Fibroblast of the conjunctiva (primary cell): ENCODE data around the gene DUS3L.
A peak's percentile ranks its signal among the peaks of the same experiment; 100 is the strongest.

ENCODE experiments used
- DNase-seq: peaks from one replicate; pipeline ENCODE4 v3.0.0-alpha.2; 2010; ENCODE audit warnings: low read depth

The DUS3L gene

GRCh38 chr19:5790559-5791520 is at the start of gene DUS3L:
Gene DUS3L, minus strand, starts transcription at chr19:5791163. Its CDS starts 22 bp downstream, at chr19:5791141.
- peak; percentile 98 for DNase-seq

GRCh38 chr19:5839065-5840017 is 48.4 kb upstream of the DUS3L start, which contains the start of gene FUT6:
Gene FUT6, minus strand, starts transcription at chr19:5839702. Its CDS starts 7,135 bp downstream, at chr19:5832567.
- DNase-seq, result no peak

DNA sequence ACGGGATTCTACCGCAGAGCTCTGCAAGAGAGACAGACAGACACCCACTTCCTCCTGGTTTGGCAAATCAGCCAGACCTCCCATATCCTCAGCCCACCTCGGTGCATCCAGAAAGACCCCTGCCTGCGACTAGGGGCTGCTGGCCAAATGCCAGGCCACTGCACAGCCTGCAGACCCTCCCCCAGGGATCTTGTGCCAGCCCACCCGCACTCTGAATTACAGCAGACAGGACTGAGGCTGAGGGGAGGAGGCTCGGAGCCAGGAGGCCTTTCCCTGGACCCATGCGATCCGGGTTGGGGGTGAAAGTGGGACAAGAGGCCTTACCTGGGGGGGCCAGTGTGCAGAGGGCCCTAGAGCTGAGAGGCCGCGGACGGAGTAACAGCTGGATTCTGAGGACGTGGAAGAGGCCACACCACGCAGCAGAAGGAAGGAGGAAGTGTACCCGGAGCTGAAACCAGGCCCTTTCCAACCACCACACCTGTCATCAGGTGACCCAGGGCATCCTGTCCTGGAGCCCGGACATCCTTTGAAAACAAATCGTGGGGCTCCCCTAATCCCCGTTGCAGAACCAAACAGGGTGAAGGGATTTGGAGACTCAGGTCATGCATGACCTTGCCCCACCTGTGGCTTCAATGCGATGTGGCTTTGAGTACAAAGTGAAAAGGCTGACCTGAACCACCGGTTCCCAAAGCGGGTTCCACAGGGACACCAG is 47.5 kb upstream of the DUS3L start:
- no peak for DNase-seq

GRCh38 chr19:5837761-5838352 is 46.9 kb upstream of the DUS3L start:
- no peak for DNase-seq

DNA sequence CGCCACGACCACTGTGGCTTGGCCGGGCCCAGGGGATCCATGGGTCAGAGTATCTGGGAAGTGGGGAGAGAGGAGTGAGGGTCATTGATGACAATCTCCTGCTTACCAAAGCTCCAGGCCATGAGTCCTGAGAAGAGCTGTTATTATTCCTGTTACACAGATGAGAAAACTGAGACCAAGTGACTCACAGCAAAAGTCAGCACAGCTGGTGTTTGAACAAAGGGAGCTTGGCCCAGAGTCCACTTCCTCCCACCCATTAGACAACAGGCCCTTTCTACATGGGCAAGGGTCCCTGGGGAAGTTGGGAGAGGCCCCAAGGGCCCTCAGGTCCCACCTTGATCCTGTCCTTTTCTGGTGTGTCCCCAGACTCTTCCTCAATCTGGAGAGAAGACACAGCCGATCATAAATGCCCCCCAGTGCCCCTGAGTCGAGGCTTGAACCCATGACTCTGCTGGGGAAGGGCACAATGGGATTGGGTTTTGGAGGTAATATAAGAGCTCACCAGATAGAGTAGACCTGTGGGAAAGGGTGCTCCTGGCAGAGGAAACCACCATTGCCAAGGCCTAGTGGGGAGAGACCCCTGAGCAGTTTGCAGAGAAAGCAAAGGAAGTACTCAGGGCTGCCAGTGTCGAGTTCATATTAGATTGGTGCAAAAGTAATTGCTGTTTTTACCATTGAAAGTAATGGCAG is 41.7 kb upstream of the DUS3L start:
- no peak for DNase-seq

DNA sequence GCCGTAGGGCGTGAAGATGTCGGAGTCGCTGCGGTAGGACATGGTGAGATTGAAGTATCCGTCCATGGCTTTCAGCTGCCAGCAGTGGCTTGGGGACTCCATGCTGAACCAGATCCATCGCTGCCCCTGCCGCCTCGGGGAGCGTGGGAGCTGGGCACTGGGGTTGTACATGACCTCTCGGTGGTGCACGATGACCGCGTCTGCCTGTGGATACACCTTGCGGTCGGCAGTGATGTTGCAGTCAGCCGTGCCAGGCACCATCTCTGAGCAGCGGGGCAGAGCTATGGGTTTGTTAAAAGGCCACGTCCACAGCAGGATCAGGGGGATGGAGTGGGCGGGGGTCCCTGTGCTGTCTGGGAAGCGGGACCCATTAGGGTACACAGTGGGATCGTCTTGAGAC is 41.1 kb upstream of the DUS3L start:
- no peak for DNase-seq

- DNase-seq, result no peak
These were observed 40.2 kb upstream of the DUS3L start for GRCh38 chr19:5831159-5831558.

DNA sequence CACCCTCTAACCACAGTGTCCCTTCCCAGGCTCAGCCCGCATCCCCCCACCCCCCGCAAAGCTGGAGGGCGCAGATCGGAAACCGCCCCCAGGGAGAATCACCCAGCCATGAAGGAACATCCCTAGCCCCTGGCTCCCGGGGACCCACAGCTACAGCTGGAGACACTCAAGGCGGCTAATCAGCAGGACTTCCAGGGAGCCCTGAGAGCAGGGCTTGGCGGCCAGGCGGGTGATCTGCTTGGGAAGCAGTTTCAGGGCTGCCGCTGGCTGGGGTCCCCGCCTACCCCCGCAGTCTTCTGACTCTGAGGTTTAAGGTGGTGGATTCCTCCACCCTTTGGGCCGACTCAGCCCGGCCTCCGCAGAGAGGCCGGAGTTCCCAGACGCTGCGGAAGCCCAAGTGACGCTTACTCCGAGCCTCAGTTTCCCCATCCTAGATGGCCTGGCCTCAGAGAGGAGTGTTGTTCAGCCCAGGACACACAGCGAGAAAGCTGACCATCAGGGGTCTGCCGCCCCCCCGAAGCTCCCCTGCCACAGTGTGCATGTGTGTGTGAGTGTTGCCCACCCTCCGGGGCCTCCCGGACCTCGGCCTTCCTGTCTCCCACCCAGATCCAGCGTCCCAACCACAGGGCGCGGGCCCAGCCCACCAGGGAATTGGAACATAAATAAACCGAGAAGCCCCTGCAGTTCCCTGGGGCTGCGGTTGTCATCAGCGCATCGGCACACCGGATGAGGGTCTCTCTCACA is 38.8 kb upstream of the DUS3L start:
- DNase-seq, result no peak

GRCh38 chr19:5828661-5829566 is 38.0 kb upstream of the DUS3L start:
- DNase-seq, result no peak

DNA sequence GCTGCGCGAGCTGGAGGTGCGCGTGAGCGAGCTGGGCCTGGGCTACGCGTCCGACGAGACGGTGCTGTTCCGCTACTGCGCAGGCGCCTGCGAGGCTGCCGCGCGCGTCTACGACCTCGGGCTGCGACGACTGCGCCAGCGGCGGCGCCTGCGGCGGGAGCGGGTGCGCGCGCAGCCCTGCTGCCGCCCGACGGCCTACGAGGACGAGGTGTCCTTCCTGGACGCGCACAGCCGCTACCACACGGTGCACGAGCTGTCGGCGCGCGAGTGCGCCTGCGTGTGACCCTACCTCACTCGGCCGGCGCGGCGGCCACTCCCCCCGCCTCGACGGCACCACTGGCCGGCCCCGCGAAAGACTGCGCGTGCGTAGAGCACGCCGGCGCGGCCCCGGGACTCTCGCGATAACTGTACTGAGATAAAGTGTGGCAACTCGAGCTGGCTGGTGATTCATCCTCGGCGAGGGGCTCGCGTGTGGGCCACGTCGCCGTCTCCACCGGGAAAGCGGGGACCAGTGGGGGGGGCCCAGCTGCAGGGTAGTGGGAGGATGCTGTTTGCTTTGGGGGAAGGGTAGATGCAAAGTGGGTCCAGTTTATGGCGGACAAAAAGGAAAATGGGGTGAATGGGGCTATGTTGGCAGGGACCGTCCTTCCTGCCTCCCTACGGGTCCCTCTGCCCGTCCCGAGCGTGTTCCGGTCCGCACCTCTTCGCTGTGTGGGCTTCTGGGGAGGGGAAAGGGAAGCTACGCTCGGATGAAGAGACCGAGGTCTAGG is 37.1 kb upstream of the DUS3L start:
- DNase-seq, result peak; percentile 85

DNA sequence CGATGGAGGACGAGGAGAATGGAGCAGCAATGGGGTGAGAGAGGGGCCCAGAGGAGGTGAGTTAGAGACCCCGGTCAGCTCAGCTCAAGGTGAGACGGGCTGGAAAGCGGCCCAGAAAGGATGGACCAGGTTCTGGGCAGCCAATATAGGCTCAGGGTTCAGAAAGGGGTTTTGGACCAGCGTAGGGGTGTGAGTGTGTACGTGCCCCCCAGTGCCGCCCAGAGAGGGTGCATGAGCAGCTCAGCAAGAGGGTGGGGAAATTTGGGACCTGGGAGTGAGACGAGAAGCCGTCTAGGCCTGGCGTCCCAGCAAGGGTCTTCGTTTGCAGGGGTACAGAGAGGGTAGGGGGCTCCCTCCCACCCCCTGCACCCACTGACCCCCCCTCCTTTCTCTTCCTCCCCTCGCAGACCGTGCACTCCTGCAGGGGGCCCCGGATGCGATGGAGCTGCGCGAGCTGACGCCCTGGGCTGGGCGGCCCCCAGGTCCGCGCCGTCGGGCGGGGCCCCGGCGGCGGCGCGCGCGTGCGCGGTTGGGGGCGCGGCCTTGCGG is 36.5 kb upstream of the DUS3L start:
- no peak for DNase-seq

DNA sequence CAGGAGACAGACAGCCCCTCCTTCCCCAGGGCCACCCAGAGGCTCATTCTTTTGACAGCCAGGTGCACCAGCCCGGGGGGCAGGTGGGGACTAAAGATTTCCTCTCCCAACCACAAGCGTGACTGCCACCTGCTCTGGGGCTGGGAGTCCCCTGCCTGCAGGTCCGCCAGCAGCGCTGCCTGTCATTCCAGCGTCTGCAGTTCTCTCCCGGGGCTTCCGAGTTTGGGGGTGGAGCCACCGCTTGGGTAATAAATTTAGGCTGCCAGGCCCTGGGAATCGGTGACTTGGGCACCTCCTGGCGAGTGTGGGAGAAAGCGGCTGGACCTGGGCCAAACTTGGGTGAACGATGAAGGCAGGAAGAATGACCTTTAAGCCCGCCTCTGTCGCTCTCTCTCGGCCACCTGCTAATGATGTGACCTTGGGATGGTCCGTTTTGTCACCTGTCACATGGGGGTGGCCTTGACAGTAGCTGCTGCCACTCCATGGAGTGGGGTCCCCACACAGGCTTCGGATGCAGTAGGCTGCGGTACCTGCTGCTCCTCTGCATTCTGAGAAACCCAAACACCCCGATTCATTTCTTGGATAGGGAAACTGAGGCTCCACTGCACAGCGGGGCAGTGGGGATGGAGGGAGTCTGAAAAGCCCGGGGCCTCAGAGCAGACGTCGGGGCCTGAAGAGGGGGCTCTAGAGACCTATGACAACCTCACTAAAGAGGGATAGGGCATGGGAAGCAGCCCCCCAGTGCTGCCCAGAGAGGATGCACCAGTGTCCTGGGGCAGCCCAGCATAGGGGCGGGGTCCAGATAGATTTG is 35.8 kb upstream of the DUS3L start:
- no peak for DNase-seq

DNA sequence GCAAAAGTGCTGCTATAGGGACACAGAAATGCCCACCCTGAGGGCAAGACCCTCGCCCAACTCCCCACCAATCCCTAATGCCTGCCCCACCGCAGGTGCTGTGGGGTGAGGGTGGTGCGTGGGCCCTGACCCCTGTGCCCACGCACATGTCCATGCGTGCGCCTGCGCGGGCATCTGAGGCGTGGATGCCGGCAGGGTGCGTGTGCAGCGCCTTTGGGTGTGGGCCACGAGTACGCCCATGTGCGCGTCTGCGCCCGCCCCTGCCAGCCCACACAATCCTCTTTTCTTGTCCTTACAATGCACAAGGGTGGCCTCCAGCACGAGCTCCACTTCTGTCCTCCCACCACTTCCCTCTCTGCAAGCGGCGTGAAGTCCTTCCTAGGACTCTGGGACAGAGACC is 34.2 kb upstream of the DUS3L start:
- DNase-seq, result no peak

DNA sequence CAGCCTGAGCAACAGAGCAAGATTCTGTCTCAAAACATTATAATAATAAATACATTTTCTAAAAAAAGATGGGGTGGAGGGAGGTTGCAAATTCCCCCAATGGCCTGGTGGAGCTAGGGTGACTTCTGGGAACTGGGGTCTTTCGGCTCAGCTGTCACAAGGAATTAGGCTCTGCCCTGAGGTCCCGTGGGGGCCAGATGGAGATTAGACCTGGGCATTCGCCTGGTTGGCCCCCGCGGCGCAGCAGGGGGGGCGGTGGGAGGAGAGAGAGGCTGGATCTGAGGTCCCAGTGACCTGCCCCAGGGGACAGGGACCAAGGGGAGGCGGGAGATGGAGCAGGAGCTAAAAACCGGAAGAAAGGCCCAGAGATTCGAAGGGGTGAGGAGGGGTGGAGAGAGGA is 33.8 kb upstream of the DUS3L start:
- DNase-seq, result no peak

- DNase-seq, result no peak
These were observed 32.8 kb upstream of the DUS3L start for GRCh38 chr19:5823579-5824281.

- no peak for DNase-seq
These were observed 31.4 kb upstream of the DUS3L start for GRCh38 chr19:5822181-5822844.
